GM18505 (cell line): ENCODE results near the gene PERCC1.
"Not testable (repeated sequence)": the region's sequence is repeated elsewhere in the genome, so short reads cannot be mapped to it uniquely, and the experiment has no call there.

Source experiments
- ATAC-seq: cut with Tn5 transposase; IDR thresholded peaks from one replicate; pipeline ENCODE4 v1.9.1; 2021; ENCODE audit not compliant: unreplicated experiment
- POLR2A ChIP-seq: IDR thresholded peaks from 4 replicates; pipeline ENCODE4 v1.6.1; 2011; ENCODE audit warnings: borderline replicate concordance; ENCODE audit not compliant: insufficient read depth, insufficient read length; ENCODE audit errors: extremely low read depth

The PERCC1 gene

DNA sequence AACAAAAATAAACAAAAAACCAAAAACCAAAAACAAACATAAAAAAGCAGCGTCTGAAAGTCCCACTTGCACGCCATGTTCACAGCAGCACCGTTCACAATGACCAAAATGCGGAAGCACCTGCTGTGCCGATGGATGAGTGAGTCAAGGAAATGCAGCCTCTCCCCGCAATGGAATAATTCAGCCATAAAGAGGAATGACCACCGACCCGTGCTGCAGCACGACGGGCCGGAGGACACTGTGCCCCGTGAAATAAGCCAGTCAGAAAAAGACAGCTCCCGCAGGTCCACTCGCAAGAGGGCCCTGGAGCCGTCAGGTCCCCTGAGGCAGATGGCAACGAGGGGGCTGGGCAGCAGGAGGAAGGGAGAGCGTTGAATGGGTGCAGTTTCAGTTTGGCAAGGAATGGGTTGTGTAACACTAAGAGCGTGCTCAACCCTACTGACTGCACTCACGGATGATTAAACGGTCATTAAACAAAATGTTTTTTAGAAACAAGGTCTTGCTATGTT, 38.9 kb downstream of the PERCC1 start:
- no peak for ATAC-seq
- no peak for TF ChIP-seq POLR2A

DNA sequence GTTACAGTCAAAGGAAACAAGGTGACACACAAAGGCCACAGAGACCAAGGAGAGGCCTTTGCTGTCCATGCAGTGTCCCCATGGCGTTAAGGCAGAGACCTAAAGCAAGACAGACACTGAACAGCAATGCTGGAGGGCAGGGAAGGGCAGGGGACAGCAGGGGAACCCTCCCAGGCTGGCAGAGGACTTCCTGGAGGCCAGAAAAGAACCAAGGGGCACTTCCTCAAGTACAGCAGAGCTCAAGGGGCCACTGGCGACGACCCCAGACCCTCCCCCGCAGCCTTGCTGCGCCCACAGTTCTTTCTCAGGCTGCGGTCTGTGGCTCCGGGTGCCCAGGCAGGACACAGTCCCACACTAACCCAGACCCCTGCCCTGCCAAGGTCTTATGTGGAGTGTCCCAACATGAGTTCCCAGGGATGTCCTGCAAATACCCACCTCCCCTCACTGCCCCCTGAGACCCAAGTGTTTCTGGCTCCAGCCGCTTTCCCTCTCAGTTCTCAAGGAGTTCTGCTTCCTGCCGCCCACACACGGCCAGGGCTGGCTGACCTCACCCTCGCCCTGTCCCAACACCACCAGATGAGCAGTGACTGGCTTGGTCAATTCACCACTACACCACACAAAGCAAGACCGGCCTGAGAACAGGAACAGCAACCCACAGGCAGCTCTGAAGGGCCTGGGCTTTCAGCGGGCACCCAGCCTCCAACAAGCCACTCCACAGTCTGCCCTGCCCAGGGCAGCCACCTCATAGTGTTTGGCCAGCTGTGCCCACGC, 39.8 kb downstream of the PERCC1 start:
- no peak for TF ChIP-seq POLR2A
- ATAC-seq: no peak

DNA sequence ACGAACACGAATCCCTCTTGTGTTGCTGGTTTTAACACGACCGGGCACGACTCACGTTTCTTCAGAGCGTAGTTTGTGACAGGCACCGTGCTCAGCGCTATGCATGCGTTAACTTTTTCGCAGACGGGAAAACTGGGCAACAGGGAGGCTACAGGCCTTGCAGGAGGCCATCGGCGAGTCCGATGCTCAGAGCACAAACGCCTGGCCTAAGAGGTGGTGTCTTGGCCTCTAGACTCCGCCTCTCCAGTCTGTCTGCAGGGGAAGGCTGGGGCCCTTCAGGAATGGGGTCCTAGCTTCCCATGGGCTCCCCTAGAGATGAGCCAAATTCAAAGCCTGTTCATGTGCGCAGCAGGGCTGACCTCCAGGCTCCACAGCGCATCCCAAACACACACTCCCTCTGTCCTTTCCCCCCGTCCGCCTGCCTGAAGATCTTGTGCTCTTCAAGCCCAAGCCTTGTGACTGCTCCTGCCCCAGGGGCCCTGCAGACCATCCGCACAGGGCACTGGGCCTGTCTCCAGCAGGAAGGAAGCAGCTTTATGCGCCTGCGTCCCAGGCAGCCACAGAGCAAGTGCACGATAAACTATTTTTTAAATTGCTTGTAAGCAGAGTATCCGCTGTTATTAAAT, 40.8 kb downstream of the PERCC1 start:
- ATAC-seq: no peak
- no peak for TF ChIP-seq POLR2A

DNA sequence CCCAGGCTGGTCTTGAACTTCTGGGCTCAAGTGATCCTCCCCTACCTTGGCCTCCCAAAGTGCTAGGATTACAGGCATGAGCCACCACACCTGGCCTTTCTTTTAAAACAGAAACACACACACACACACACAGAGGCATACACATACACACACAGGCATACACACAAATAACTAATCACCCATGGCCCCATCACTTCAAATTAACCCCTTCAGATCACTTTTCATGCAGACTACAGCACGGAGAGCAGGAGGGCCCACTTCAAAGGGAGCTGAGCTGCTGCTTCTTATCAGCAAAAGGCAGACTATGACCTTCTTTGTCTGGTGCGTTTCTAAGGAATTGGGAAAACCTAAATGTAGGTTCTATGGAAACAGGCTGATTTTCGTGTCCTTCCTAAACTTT, 42.1 kb downstream of the PERCC1 start:
- TF ChIP-seq POLR2A: no peak
- ATAC-seq: no peak

DNA sequence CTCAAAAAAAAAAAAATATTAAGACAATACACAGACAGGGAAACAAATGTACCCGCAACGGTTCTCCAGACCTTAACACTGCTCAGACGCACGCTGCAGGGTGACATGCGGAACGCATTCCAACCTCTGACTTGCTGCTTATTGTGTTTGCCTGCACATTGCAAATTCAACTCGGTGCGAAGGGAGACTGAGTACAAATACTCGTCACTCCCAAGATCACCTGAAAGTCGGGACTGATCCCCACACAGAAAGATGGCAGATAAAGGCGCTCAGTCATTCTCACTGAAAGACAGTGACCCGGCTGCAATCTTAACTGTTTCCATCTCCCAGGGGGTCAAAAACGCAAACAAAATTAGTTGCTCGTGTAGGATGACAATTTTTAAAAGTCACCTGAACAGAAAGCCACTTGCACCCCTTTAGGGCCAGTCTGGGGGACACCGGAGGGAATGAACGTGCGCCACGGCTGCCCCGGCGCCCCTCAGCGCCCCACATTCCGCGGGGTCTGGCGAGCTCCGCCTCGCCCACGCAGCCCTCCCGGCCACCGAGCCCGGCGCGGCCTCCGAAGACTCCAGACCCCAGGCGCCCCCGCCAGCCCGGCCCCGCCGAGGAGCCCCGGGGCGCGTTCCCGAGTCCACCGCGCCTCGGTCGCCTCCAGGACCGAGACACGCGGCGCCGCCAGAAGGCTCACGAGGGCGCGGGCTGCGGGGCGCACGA, 43.4 kb downstream of the PERCC1 start:
- peak; percentile 31 for ATAC-seq
- TF ChIP-seq POLR2A: no peak

DNA sequence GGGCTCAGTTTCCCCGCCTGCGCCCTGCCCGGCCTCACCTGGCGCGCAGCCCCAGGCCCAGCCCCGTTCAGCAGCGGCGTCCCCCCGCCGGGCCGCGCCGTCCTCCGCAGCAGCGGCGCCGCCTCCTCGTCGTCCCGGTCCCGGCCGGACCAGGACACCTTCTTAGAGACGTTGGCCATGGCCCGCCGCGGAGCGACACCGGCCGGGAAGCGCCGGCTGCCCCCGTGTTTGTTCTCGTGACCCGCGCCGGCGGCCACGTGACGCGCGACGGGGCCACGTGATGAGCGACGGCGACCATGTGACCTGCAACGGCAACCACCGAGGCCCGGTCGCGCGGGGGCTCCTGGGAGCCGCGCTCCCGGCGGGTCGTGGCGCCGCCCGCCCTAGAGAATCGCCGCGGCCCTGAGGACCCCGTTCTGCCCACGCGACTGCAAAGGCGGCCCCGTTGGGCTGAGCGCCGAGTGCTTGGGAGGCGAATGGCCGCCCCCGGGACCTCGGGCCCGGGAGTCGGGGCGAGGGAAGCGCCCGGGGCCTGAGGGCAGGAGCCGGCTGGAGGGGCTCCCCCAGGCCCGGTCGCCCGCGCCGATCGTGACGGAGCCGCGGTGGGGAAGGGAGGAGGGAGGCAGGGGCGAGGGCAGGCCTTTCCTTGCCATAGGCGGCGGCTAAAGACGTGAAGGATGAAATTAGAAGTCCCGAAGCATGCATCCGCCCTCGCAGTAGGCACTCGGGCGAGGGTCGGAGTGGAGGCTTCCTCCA, 44.1 kb downstream of the PERCC1 start, which contains the start of gene CLCN7:
Gene CLCN7 (minus strand): TSS at position 233 of the 756 bp plus-strand sequence. CDS start 54 bp downstream, at position 179.
- ATAC-seq: peak; percentile 82
- peak; percentile 93 for TF ChIP-seq POLR2A

DNA sequence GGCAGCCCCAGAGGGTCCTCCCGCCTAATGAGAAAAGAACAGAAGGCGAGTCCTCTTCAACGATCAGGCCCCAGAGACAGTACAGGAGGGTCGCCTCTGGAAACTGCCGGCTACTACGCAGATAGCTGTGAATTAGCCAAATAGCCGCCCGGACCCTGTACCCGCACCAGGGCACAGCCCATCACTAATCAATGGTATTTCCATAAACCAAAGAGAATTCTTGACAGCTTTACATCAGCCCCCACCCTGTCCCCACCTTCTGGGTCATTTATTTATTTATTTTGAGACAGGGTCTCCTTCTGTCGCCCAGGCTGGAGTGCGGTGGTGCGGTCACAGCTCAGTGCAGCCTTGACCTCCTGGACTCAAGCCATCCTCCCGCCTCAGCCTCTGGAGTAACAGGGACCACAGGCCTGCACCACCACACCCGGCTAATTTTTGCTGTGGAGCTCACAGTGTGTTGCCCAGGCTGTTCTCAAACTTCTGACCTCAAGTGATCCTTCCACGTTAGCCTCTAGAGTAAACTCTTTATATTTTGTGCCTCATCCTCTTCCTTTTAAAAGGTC, 44.8 kb downstream of the PERCC1 start:
- no peak for ATAC-seq
- TF ChIP-seq POLR2A: no peak

DNA sequence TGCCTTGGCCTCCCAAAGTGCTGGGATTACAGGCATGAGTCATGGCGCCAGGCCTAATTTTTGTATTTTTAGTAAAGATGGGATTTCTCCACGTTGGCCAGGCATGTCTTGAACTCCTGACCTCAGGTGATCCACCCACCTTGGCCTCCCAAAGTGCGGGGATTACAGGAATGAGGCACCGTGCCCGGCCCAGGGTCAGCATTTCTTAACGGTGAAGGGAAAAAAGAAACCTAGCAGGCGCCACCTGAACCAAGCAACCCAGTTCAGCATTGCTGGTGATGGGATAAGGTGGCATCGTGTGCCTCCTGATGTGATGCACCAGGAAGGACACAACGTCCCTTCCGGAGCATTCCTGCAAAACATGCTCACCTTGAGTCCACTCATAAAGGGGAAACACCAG, 46.2 kb downstream of the PERCC1 start:
- TF ChIP-seq POLR2A: no peak
- ATAC-seq: no peak

DNA sequence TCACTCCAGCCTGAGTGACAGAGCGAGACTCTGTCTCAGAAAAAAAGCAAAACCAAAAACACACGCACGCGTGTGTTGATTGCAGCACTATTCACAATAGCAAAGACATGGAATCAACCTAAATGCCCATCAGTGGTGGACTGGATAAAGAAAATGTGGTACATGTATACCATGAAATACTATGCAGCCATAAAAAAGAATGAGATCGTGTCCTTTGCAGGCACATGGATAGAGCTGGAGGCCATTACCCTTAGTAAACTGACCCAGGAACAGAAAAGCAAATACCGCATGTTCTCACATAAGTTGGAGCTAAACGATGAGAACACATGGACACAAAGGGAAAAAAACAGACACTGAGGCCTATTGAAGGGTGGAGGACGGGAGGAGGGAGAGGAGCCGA, 48.1 kb downstream of the PERCC1 start:
- not testable (repeated sequence) for ATAC-seq

DNA sequence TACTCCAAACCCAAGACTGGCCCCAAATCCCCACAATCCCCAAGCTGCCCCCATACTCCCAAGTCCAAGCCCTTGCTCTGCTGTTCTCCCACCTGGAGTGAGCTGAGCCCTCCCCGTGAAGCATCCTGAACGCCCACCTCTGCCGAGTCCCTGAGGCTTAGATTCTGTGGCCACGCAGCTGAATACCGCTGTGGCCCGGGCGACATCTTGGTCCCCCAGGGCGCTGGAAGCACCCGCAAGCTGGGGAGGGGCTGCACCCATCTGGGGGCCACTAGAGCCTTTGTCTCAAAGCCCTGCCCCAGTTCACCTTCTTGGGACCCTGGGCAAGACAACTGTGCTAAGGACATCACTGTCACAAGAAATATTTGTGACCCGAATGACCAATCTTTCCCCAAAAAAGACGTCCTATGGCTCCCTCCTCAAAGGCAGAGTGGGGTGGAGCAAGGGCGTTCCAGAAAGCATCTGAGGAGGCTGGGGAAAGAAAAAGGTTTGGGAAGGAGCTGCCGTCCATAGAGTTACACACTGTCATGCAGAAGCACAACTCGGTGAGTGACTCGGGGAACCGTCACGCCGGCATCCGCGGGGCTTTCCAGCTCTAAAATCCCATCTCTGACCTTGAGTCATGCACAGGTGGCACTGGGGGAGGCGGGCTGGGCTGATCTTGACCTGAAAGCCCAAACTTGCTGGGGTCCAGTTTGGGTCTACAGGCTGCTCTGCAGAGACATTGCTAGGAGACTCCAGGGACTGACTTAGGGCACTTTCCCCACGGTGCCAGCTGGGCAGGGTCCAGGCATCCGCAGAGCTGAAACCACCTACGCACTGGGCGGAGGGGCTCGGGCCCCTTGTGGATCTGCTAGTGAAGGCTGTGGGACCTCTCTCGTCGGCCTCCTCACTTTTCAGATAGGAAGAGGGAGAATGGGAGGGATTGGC, 51.3 kb downstream of the PERCC1 start:
- no peak for ATAC-seq
- no peak for TF ChIP-seq POLR2A
